GM12873 (cell line): ENCODE data around the gene F10.

Experiments
- CTCF ChIP-seq: IDR thresholded peaks from 2 replicates; pipeline ENCODE4 v1.5.1; 2012; ENCODE audit warnings: low read depth, mild to moderate bottlenecking, moderate library complexity, low read length, control low read depth; ENCODE audit not compliant: insufficient read depth; ENCODE audit errors: missing control alignments

The F10 gene

GRCh38 chr13:113176280-113176679 is 53.7 kb downstream of the F10 start:
- TF ChIP-seq CTCF = no peak

- no peak for TF ChIP-seq CTCF
These were observed 54.2 kb downstream of the F10 start for GRCh38 chr13:113176822-113177221.

DNA sequence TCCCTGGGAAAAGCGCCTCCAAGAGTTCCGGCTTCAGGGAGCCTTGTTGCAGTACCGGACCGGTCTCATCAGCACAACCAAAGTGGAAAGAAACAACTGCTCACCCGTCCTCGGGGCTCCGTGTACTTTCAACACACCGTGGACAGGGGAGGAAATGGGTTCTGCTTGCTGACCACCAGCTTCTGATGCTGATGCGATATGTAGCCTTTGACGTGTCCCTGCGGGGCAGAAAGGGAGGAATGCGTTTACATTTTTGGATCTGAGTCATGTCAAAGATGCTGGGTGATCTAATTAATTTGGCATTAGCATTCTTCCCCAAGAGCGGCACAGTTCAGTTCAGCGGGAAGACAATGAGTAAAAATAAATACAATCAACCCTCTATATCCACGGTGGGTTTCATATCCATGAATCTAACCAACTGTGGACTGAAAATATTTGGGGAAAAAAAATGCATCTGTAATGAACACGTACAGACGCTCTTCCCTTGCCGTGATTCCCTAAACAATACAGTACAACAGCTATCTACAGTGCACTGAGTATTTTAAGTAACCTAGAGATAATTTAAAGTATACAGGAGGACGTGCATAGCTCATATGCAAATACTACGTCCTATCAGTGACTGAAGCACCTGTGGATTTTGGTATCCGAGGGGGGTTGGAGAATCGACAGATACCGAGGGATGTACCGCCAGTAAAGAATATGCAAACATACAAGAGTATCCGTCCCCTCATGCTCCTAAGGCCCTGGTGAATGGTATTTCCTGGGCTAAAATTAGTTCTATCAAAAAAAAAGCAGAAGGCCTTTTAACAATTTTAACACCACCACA is 55.7 kb downstream of the F10 start:
- no peak for TF ChIP-seq CTCF

DNA sequence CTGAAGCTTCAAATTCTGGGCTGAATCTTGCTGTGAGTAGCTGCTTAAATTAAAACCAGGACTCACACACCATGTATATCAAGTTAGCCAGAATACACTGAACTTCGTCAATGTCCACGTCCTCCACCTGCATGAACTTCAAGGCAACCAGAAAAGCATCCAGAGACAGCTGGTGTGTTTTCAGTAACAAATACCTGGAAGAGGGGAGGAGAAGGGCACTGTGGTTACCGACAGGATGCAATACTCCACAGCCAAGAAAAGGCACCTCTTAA is 56.2 kb downstream of the F10 start:
- TF ChIP-seq CTCF = no peak

GRCh38 chr13:113179374-113180230 is 57.0 kb downstream of the F10 start:
- no peak for TF ChIP-seq CTCF

- TF ChIP-seq CTCF = no peak
These were observed 59.4 kb downstream of the F10 start for GRCh38 chr13:113182046-113182445.

- no peak for TF ChIP-seq CTCF
These were observed 61.0 kb downstream of the F10 start for GRCh38 chr13:113183450-113184129.
